Esophagus squamous epithelium (tissue), 5 donors: ENCODE measurements around the gene DAB2. TPM values are rescaled to one million over a fixed set of nuclear protein-coding genes. Genes with fewer than 3 reads are reported as not detected.

Source experiments
- DNase-seq: peaks from one replicate; lab custom pipeline; 2025; lab: John Stamatoyannopoulos, UW
- H3K27ac ChIP-seq, 4 donors: fragments of 200-600 bp; sonication (generic); one replicate each; pipeline ENCODE4 v1.5.1; 2016 to 2019; ENCODE audit warnings: mild to moderate bottlenecking in 1 of 4
- H3K27me3 ChIP-seq, 4 donors: fragments of 200-600 bp; sonication (generic); 1 replicate in 3 of 4; 2 replicates in 1 of 4; pipeline versions ENCODE4 v1.5.1 to v1.6.0; 2017 to 2021; ENCODE audit warnings: antibody characterized with exemption in 1 of 4
- H3K36me3 ChIP-seq, 3 donors: fragments of 200-600 bp; sonication (generic); one replicate each; pipeline ENCODE4 v1.5.1; 2016 to 2019
- H3K4me1 ChIP-seq, 3 donors: fragments of 200-600 bp; sonication (generic); one replicate each; pipeline ENCODE4 v1.5.1; 2017 to 2019
- H3K4me3 ChIP-seq, 4 donors: fragments of 200-600 bp; sonication (generic); 1 replicate in 3 of 4; 2 replicates in 1 of 4; pipeline ENCODE4 v1.5.1; 2016 to 2019; ENCODE audit warnings: mild to moderate bottlenecking in 2 of 4, moderate library complexity in 1 of 4
- H3K9me3 ChIP-seq, 3 donors: fragments of 200-600 bp; sonication (generic); one replicate each; pipeline ENCODE4 v1.5.1; 2016 to 2019
- CTCF ChIP-seq, 6 experiments: fragments of 450-650 bp in 4 of 6; fragments of 200-600 bp in 2 of 6; sonication (generic) in 2 of 6; IDR thresholded peaks; one replicate each; pipeline ENCODE4 v1.5.1; 2016 to 2019; ENCODE audit warnings: antibody characterized with exemption in 6 of 6, mild to moderate bottlenecking in 4 of 6, moderate library complexity in 4 of 6
- POLR2A ChIP-seq, 4 donors: fragments of 450-650 bp; IDR thresholded peaks; one replicate each; pipeline ENCODE4 v1.6.1; 2017; ENCODE audit warnings: antibody characterized with exemption in 4 of 4, mild to moderate bottlenecking in 4 of 4, moderate library complexity in 3 of 4
- WGBS, 2 donors: methylation state at CpG; one replicate each; pipeline ENCODE4 v1.1.5; 2018; 5-methylcytosine and 5-hydroxymethylcytosine counted together
- intact Hi-C: fragments of 100-400 bp; cut with DNase I; formaldehyde crosslinking; loops from one replicate; pipeline ENCODE4 v1.15.0; 2022
- total RNA-seq, 4 donors: library from RNA; depleted of rRNA; stranded (reverse); fragments of >200 nt; gene quantifications; one replicate each; pipeline ENCODE4 v1.1.0, GENCODE V29; 2016
- donor health status: DM: yes; HTN: yes; CAD: no.

Gene DAB2
- total RNA-seq, 4 donors from 2014 or later = 0.95 to 35.1 (median 11.8) TPM

- TF ChIP-seq POLR2A (IDR thresholded peaks at IDR 0.05) (no peak), CTCF (IDR thresholded peaks at IDR 0.05) (no peak)
- Histone ChIP-seq H3K36me3 (no peaks in the 10 kb centered on the region), H3K4me1 (peaks cover 0 to 41% (median 0%) of the 10 kb centered on the region in 3 donors), H3K4me3 (no peak overlapping the region), H3K27me3 (peaks cover 0 to 47% (median 0%) of the 10 kb centered on the region in 4 donors), H3K27ac (no peak overlapping the region), H3K9me3 (no peaks in the 10 kb centered on the region)
- no peak for DNase-seq
- 23 to 31% methylated on average over 3 of the region's 3 CpGs for WGBS, 2 donors
- intact Hi-C loops = no loop called here
These were observed 2.4 kb upstream of the DAB2 start for GRCh38 chr5:39427229-39427628.

GRCh38 chr5:39426746-39427105 lies 1.9 kb upstream of the DAB2 start:
- no peaks in the 10 kb centered on the region for H3K36me3 ChIP-seq
- 28 to 34% methylated on average over 3 of the region's 3 CpGs for WGBS, 2 donors
- H3K4me3 ChIP-seq = no peak overlapping the region
- no peak for DNase-seq
- intact Hi-C loops = no loop called here
- H3K27ac ChIP-seq = peak overlapping the region in 2 of 4 donors; percentile 20 to 85
- TF ChIP-seq CTCF (IDR thresholded peaks at IDR 0.05) (no peak), POLR2A (IDR thresholded peaks at IDR 0.05) (no peak)
- H3K4me1 ChIP-seq = peaks cover 0 to 46% (median 0%) of the 10 kb centered on the region in 3 donors
- no peaks in the 10 kb centered on the region for H3K9me3 ChIP-seq
- H3K27me3 ChIP-seq = peaks cover 0 to 47% (median 0%) of the 10 kb centered on the region in 4 donors

GRCh38 chr5:39426051-39426745 lies 1.4 kb upstream of the DAB2 start:
- Histone ChIP-seq H3K36me3 (no peaks in the 10 kb centered on the region), H3K4me1 (peaks cover 0 to 51% (median 0%) of the 10 kb centered on the region in 3 donors), H3K27me3 (peaks cover 0 to 47% (median 0%) of the 10 kb centered on the region in 4 donors), H3K4me3 (no peak overlapping the region), H3K9me3 (no peaks in the 10 kb centered on the region), H3K27ac (peak overlapping the region in 3 of 4 donors; percentile 20 to 85 (median 63))
- 70 to 75% methylated on average over 7 of the region's 7 CpGs for WGBS, 2 donors
- intact Hi-C loops = no loop called here
- TF ChIP-seq CTCF (IDR thresholded peaks at IDR 0.05) = no peak
- no peak for TF ChIP-seq POLR2A (IDR thresholded peaks at IDR 0.05)
- DNase-seq = no peak

GRCh38 chr5:39423331-39423751 lies 1.4 kb downstream of the DAB2 start:
- no peaks in the 10 kb centered on the region for H3K9me3 ChIP-seq
- H3K4me1 ChIP-seq = peaks cover 0 to 66% (median 0%) of the 10 kb centered on the region in 3 donors
- peak overlapping the region; percentile 73 to 85 (median 80) for H3K27ac ChIP-seq
- H3K4me3 ChIP-seq = peak overlapping the region; percentile 34 to 70 (median 48)
- no peak for TF ChIP-seq POLR2A (IDR thresholded peaks at IDR 0.05)
- no peak for TF ChIP-seq CTCF (IDR thresholded peaks at IDR 0.05)
- 48 to 62% methylated on average over 2 of the region's 2 CpGs for WGBS, 2 donors
- intact Hi-C loops = no loop called here
- peaks cover 0 to 44% (median 0%) of the 10 kb centered on the region in 4 donors for H3K27me3 ChIP-seq
- no peaks in the 10 kb centered on the region for H3K36me3 ChIP-seq
- no peak for DNase-seq

- Histone ChIP-seq H3K27ac (peak overlapping the region; percentile 73 to 85 (median 80)), H3K9me3 (no peaks in the 10 kb centered on the region), H3K27me3 (peaks cover 0 to 43% (median 0%) of the 10 kb centered on the region in 4 donors), H3K4me1 (peaks cover 0 to 72% (median 0%) of the 10 kb centered on the region in 3 donors), H3K36me3 (no peaks in the 10 kb centered on the region), H3K4me3 (peak overlapping the region; percentile 2 to 70 (median 44))
- WGBS, 2 donors = 62 to 76% methylated on average over 2 of the region's 2 CpGs
- intact Hi-C loops = no loop called here
- TF ChIP-seq POLR2A (IDR thresholded peaks at IDR 0.05) = no peak
- no peak for TF ChIP-seq CTCF (IDR thresholded peaks at IDR 0.05)
- DNase-seq = no peak
These were observed 2.0 kb downstream of the DAB2 start for GRCh38 chr5:39422728-39423285.
